GM18498 (cell line): ENCODE results near the gene RTEL1.
"Not testable (repeated sequence)": the region's sequence is repeated elsewhere in the genome, so short reads cannot be mapped to it uniquely, and the experiment has no call there.

Experiments used
- ATAC-seq: cut with Tn5 transposase; IDR thresholded peaks from one replicate; pipeline ENCODE4 v1.9.1; 2021; ENCODE audit warnings: mild to moderate bottlenecking, moderate library complexity; ENCODE audit not compliant: unreplicated experiment

RTEL1 gene

DNA sequence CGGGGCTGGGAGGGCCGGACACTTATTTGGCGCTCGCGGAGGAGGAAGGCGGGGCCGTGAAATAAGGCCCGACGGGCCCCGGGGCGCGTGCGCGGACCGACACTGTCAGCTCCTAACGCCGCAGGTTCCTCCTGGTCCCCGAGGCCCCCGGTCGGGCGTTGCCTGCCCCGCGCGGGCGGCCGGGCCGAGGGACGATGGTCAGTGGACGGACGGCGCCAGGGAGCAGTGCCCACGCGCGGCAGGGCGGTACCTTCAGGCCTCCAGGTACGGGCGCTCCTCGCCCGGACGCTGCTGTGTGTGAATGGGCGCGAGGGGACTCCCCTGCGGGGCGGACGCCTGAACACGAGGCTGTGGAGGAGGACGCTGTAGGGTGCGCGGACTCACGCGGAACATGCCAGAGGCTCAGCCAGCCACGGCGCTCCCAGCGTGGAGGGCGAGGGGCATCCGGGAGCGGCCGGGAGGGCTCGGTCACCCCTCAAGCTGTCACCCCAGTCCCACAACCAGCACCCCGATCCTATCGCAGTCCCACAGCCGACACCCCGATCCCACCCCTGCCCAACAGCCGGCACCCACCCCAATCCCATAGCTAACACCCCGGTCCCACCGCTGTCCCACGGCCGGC lies 30.9 kb upstream of the RTEL1 start:
- ATAC-seq, result peak; percentile 81

DNA sequence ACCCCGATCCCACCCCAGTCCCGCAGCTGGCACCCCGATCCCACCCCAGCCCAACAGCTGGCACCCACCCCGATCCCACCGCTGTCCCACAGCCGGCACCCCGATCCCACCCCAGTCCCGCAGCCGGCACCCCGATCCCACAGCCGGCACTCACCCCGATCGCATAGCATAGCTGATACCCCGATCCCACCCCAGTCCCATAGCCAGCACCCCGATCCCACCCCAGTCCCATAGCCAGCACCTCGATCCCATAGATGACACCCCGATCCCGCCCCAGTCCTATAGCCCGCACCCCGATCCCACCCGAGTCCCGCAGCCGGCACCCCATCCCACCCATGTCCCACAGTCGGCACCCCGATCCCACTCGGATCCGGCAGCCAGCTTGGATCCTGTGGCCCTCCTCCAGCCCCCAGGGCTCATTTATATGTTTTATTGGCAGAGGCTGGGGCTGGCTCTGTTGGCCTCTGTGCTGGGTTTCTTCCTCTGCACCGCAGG lies 30.3 kb upstream of the RTEL1 start:
- no peak for ATAC-seq

DNA sequence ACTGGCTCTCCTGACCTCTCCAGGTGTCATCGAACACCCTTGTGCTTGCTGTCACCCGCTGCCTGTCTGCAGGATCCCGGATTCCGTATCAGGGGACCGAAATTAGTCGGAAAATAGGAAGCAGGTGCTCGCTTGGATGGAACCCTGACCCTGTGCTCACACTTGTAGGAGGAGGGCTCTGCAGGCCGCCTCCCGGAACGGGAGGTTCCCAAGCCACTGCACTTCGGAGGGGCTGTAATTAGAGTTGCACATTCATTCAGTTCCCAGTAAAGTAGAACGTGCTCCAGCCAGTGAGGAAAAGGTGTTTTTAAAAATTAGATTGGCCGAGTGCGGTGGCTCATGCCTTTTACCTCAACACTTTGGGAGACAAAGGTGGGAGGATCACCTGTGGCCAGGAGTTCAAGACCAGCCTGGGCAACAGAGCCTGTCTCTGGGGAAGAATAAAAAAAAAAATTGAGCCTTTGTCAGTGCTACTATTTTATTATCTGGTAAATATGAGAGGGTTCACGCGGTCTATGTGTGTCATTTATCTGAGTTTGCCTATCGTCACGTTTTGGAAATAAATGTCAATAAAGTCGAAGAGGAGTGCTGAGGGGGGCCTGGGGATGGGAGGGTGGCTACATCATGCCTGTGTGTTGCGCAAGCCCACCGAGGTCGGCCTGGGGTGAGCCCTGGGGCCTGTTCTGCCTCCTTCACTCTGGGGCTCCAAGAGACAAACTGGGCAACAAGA lies 29.7 kb upstream of the RTEL1 start:
- no peak for ATAC-seq

DNA sequence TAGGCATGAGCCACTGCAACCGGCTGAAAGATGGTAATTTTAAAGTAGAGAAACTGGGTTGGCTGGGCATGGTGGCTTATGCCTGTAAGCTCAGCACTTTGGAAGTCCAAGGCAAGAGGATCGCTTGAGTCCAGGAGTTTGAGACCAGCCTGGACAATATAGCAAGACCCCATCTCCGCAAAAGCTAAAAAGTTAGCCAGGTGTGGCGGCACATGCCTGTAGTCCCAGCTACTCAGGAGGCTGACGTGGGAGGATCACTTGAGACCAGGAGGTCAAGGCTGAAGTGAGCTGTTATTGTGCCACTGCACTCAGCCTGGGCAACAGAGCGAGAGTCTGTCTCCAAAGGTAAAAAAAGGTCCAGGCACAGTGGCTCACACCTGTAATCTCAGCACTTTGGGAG lies 27.2 kb upstream of the RTEL1 start:
- not testable (repeated sequence) for ATAC-seq

DNA sequence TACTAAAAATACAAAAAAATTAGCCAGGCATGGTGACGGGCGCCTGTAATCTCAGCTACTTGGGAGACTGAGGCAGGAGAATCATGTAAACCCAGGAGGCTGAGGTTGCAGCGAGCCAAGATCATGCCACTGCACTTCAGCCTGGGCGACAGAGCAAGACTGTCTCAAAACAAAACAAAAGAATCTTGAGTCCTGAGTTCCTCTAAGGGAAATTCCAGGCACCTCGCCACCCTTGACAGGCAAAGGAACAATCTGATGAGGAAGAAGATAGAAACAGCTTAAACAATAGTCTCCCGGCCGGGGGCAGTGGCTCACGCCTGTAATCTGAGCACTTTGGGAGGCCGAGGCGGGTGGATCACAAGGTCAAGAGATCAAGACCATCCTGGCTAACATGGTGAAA lies 26.7 kb upstream of the RTEL1 start:
- not testable (repeated sequence) for ATAC-seq

DNA sequence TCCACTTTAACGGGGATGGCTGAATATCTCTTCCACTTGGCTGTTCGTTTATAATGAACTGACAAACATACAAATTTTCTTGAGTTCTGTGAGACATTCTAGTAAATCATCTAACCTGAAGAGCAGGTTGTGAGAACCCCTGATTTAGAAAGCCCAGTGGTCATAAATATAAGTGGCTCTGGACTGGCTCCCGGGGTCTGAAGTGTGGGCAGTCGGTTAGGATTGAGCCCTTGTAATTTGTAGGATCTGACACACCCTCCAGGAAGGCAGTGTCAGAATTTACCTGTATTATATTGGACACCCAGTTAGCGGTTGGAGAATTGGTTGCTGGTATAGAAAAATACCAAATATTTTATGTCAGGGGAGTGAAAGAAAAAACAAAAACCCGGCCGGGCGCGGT lies 24.4 kb upstream of the RTEL1 start:
- no peak for ATAC-seq

DNA sequence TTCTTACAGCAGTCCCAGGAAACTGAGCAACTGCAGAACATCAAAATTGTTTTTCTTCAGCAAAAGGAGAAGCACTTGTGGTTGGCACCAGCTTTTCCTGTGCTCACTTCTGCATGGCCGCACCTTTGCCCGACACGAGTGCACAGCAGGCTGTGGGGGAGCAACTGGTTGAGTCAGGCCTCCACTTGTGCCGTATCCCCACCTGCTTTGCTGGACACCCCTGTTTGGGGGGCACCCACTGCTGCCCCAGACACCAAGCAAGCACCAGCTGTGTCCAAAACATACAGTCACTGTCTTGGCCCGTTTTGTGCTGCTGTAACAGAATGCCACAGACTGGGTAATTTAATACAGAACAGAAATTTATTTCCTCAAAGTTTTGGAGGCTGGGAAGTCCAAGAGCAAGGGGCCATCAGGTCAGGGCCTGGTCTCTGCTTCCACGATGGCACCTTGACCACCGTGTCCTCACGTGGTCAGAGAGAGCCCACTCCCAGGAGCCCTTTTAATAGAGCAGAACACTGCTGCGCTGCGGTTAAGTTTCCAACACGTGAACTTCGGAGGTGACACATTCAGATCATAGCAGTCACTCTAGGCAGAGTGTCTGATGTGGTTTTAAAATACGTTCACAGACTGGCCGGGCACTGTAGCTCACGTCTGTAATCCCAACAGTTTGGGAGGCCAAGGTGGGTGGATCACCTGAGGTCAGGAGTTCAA lies 22.5 kb upstream of the RTEL1 start:
- ATAC-seq, result peak; percentile 47

DNA sequence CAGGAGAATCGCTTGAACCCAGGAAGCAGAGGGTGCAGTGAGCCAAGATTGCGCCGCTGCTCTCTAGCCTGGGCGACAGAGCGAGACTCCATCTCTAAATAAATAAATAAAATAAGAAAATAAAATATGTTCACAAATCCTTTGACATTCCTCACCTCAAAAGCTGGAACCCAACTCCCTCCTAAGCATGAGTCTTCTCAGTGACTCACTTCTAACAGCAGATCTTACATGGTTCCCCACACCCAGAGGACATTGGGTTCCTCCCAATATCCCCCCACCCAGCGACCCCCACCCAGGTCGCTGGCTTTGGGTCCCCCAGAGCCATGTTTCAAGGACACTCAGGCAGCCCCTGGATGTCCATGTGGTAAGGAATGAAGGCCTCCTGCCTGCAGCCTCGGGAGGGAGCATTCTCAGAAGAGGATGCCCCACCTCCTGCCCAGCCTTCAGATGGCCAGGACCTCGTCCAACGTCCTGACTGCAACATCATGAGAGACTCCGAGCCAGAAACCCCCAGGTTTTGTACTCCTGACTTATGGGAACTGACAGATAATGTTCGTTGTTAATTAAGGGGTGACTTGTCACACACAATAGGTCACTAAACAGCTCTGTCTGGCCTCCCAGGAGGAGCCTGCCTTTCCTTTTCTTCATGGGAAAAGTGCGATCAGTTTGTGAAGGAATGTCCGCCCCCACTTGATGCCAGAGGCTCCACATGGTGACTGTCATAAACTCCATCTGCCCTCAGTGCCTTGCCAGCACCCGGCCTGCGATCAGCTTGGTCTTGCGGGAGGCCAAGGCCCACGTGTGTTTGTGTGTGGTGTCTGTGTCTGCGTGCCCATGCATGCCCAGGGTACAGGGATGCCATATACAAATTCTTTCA lies 21.1 kb upstream of the RTEL1 start:
- no peak for ATAC-seq

DNA sequence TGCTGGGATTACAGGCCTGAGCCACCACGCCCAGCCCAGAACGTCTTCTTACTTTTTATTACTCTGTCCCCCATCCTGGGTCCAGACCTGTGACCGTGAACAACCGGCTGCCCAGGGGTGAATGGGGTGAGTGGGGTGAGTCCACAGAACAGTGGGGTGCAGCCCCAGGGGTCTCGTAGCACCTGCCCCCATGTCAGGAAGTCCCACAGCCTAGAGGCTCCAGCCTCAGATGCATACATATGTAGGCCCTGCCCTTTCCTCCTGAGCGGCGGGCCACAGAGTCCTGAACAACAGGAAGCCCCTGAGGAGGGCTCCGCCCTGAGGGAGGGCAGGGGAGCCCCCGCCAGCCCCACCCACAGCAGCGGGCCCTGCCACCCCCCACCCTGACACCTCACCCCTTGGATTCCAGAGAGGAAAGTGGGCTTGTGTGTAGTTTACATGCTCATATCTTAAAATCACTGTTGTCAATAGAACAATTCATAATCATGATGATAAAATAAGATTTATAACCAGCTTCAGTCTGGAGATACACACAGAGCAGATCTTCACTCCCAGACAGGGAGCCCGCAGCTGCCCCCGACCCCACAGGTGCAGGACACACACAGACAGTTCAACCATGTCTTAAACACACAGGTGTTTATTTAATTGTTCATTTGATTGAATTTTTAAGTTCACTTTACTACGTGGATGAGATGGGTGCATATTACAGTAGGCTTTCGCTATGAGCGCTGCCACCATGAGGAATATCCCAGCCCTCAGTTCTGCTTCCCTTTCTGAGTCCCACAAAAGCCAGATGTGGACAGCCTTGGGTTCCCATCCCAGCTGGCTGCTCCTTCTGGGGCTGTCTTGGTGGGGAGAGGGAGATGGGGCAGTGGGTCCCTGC lies 18.8 kb upstream of the RTEL1 start:
- no peak for ATAC-seq

DNA sequence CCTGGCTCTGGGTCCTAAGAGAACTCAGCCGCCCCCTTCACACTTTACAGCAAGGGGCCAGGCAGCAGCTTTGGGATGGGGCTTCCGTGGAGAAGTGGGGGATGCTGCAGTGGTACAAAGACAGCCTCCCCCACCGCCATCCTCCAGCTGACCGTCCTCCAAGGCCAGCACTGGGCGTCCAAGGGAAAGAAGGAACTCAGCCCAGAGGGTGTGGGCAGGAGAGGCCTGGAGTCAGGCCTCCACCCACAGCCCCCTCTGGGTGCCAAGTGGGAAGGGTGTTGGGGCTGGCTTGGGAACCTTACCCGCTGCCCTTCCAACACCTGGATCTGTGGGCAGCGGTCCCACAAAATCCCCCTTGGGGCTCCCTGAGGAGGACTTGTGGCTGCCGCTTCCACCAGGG lies 18.0 kb upstream of the RTEL1 start:
- no peak for ATAC-seq

DNA sequence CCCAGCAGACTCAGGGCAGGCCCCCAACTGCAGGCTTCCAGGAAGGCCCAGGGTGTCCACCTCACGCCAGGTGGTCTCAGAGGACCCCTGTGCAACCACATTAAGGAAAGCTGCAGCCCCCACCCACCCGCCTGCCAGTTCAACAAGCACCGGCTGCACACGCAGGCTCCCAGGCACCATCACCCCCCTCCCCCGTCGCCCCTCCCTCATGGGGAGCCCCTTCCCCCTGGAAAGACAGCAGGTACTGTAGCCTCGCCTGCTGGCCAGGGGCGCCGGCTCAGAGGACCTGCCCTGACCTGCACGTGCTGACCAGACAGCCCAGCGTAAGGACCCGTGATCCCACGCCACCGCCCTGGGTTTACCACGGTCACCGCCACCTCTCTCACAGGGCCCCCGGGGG lies 17.4 kb upstream of the RTEL1 start:
- ATAC-seq, result peak; percentile 4

DNA sequence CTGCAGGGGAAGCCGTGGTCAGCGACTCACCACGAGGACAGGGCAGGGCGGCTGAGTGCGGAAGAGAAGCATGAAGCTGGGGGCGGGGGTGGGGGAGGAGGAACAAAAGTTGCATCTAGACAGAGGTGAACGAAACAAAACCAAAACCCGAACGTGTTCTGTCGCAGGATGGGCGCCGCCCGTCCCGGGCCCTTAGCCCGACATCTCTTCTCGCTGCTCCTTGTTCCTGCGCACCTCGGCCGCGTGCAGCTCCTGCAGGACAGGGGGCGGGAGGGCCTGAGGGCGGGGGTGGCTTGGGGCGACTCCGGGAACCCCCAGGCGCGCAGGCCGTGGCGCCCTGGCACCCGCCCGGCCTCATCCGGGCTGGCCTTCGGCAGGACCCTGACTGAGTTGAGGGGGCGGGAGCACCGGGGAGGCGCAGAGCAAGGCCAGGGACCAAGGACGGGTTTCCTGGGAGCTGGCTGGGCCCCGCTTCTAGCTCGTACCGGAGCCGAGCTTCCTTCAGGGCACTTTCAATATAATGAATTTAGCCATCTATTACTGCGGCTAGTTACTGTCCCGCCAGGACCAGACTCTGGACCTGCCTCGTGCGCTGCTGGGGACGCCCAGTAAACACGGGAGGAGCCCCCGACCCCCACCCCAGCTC lies 16.8 kb upstream of the RTEL1 start:
- peak; percentile 29 for ATAC-seq

DNA sequence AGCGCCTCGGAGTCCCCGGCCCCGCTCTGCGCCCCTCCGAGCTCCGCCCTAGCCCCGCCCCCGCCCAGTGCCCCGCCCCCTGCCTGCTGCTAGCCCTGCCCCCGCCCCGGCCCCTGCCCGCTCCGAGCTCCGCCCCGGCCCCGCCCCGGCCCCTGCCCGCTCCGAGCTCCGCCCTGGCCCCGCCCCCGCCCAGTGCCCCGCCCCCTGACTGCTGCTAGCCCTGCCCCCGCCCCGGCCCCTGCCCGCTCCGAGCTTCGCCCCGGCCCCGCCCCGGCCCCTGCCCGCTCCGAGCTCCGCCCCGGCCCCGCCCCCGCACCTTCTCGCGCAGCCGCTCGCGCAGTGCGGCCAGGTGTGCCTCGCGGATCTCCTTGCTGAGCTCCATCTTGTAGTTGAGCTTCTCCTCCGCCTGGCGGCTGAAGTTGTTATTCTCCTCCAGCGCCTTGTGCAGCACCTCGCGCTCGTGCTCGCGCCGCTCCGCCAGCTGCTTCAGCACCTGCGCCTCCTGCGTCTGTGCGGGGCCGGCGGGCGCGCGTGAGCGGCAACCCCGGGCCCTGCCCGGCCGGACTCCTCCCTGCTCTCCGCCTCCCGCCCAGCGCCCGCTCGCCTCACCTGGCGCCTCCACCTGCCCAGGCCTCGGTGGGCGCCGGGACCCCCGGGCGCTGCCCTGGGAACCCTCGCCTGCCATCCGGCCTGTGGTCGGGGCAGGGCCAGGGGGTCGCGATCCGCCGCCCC lies 16.2 kb upstream of the RTEL1 start:
- peak; percentile 64 for ATAC-seq

DNA sequence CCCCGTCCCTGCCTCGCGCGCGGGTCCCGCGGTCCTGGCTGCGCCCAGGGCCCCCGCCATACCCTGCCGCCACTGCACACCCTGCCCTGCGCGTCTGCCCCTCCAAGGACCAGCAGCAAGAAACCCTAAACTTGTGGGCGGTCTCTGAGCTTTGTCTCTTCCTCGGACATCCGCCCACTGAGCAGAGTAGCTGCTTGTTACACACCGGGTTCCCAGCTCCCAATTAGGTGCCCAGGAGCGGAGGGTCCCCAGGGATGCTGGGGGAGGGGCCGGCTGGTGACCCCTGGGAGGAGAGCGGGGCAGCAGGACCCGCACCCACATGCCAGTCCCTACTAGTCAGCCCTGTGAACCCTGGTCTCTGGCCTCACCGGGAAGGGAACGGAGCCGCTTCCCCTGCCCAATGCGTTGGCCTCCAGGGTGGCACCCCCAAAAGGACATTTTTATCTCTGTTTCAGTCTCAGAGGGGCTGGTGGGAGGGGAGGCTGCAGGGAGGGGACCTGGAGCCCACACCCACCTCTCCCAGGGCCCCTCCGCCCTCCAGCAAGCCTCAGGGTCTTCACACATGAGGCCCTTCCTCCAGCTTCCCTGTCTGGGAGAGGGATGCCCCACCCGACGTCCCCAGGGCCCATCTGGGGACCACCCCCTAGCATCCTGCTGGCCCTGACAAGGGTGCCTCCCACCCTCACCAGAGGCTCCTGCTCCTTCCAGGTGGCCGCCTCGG lies 15.4 kb upstream of the RTEL1 start:
- no peak for ATAC-seq

DNA sequence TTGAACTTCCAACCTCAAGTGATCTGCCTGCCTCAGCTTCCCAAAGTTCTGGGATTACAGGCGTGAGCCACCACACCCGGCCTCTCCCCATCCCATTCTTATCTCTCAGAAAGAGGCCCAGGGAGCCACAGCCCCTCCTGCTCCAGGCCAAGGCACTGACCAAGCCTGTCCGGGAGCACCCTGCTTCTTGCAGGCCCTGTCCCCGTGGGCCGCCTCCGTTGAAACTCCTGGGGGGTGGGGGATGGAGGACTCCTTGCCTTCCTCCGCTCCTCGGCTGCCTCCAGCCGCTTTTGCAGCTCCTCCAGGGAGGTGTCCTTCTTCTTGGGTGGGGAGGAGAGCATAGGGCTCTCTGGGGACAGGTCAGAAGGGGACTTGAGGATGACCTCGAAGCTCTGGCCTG lies 14.6 kb upstream of the RTEL1 start:
- ATAC-seq, result no peak

DNA sequence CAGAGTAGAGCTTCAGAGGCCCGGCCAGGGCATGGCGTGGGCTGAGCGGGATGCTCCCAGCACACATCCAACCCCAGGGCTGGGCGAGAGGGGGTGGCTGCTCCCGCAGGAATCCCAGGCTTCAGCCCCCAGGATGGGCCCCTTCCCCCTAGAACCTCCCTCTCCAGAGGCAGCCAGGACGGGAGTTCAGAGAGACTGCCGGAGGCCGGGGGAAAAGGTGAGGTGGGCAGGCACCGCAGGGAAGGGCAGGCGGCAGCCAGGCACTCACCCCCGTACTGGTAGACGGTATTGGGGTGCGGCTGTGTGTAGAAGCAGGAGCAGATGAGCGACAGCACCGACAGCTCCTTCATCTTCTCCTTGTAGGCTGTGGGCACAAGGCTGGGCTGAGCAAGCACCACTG lies 14.2 kb upstream of the RTEL1 start:
- no peak for ATAC-seq

DNA sequence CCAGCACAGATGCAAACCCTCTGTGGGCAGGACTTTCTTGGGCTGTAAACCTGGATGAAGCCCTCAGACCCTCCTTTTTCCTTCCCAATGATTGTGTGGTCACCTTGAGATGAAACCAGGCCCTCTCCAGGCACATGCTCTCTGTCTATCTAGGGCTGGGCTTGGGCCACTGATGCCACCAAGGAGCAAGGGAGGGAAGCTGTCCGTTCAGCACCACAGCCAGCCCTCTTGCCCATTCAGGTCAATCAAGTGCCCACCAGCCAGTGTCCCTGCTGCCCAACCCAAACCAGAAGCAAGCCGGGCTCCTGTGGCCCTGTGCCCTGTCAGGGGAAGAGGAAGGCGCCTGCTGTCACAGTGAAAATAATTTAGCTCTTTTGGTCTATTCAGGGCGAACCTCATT lies 12.9 kb upstream of the RTEL1 start:
- ATAC-seq, result no peak

DNA sequence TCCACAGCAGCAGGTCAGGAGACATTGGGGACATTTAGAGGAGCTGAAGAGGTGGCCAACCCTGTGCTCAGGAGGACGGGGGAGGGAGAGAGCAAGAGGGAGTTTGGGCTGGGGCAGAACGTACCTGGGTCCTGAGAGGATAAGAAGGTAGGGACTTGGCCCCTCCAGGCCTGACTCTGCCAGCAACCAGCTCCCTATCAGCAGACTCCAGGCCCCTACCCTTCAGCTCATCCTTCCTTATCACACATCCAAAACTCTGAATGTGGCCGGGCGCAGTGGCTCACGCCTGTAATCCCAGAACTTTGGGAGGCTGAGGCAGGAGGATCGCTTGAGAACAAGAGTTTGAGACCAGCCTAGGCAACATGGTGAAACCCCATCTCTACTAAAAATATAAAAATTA lies 9.9 kb upstream of the RTEL1 start:
- ATAC-seq, result no peak
